GM12872 (cell line): Measurements from ENCODE around the gene TTLL6.

Experiments used
- CTCF ChIP-seq: IDR thresholded peaks from 3 replicates; pipeline ENCODE4 v1.5.1; 2011; ENCODE audit warnings: low read depth, mild to moderate bottlenecking, low read length, moderate library complexity; ENCODE audit not compliant: insufficient read depth

Gene TTLL6

GRCh38 chr17:48812001-48812400, 5.0 kb downstream of the TTLL6 start:
- TF ChIP-seq CTCF = no peak

GRCh38 chr17:48809182-48809581, 7.8 kb downstream of the TTLL6 start:
- TF ChIP-seq CTCF = no peak

GRCh38 chr17:48804936-48805411, 12.1 kb downstream of the TTLL6 start:
- TF ChIP-seq CTCF = peak; percentile 95

- no peak for TF ChIP-seq CTCF
Observed at GRCh38 chr17:48800626-48801217, 16.3 kb downstream of the TTLL6 start.

GRCh38 chr17:48799069-48799723, 17.8 kb downstream of the TTLL6 start:
- no peak for TF ChIP-seq CTCF

- no peak for TF ChIP-seq CTCF
Observed at GRCh38 chr17:48795444-48796162, 21.4 kb downstream of the TTLL6 start.

- no peak for TF ChIP-seq CTCF
Observed at GRCh38 chr17:48792033-48792798, 24.8 kb downstream of the TTLL6 start.
